ENCODE data around the gene TMEM26. TPM values are rescaled to one million over a fixed set of nuclear protein-coding genes. Genes with fewer than 3 reads are reported as not detected.

Gene TMEM26
- total RNA-seq, 1 donor from 2014 or later = 0.18 TPM

- Histone ChIP-seq H3K4me3 (ENCODE audit: insufficient read depth, low read depth, low read length) (no peak overlapping the region), H3K9me3 (ENCODE audit: insufficient read depth, low read depth, low read length) (no peaks in the 10 kb centered on the region), H3K4me1 (ENCODE audit: insufficient read depth, low read length) (no peaks in the 10 kb centered on the region), H3K36me3 (ENCODE audit: insufficient read depth, low read length) (no peaks in the 10 kb centered on the region), H3K79me2 (ENCODE audit: insufficient read depth, low read length) (no peaks in the 10 kb centered on the region), H4K20me1 (ENCODE audit: insufficient read depth, low read length) (no peaks in the 10 kb centered on the region), H2AFZ (ENCODE audit: low read depth, low read length) (no peak overlapping the region), H3K27me3 (ENCODE audit: insufficient read depth, low read length) (no peaks in the 10 kb centered on the region), H3K27ac (ENCODE audit: low read depth, low read length) (no peak overlapping the region), H3K4me2 (ENCODE audit: low read length) (no peak overlapping the region), H3K9ac (ENCODE audit: low read length) (no peak overlapping the region)
- FAIRE-seq (no peak), DNase-seq (ENCODE audit: low read depth) (no peak)
- no peak overlapping the region for H3K4me3 Mint-ChIP-seq (ENCODE audit: unreplicated experiment)
- no peaks in the 10 kb centered on the region for H3K36me3 Mint-ChIP-seq (ENCODE audit: low read depth, unreplicated experiment)
- no peaks in the 10 kb centered on the region for H3K9me3 Mint-ChIP-seq (ENCODE audit: unreplicated experiment)
- H3K4me1 Mint-ChIP-seq (ENCODE audit: low read depth, unreplicated experiment) = no peaks in the 10 kb centered on the region
- no peak for TF ChIP-seq CTCF (IDR thresholded peaks at IDR 0.05; ENCODE audit: insufficient read depth, low read depth, low read length)
- TF ChIP-seq EZH2 (IDR thresholded peaks at IDR 0.05; ENCODE audit: insufficient read depth, low read length) = no peak
- H3K27me3 Mint-ChIP-seq (ENCODE audit: low read depth, unreplicated experiment) = no peaks in the 10 kb centered on the region
- H3K27ac Mint-ChIP-seq (ENCODE audit: unreplicated experiment) = no peak overlapping the region
Measured at GRCh38 chr10:61364619-61365018, 88.6 kb downstream of the TMEM26 start.

GRCh38 chr10:61363006-61363405, 90.2 kb downstream of the TMEM26 start:
- no peaks in the 10 kb centered on the region for H3K9me3 ChIP-seq (ENCODE audit: insufficient read depth, low read depth, low read length)
- no peak overlapping the region for H3K4me3 ChIP-seq (ENCODE audit: insufficient read depth, low read depth, low read length)
- no peak overlapping the region for H3K4me2 ChIP-seq (ENCODE audit: low read length)
- no peaks in the 10 kb centered on the region for H3K4me1 Mint-ChIP-seq (ENCODE audit: low read depth, unreplicated experiment)
- no peak overlapping the region for H3K9ac ChIP-seq (ENCODE audit: low read length)
- H3K27me3 Mint-ChIP-seq (ENCODE audit: low read depth, unreplicated experiment) = no peaks in the 10 kb centered on the region
- TF ChIP-seq CTCF (IDR thresholded peaks at IDR 0.05; ENCODE audit: insufficient read depth, low read depth, low read length) (no peak), EZH2 (IDR thresholded peaks at IDR 0.05; ENCODE audit: insufficient read depth, low read length) (no peak)
- H3K27ac ChIP-seq (ENCODE audit: low read depth, low read length) = no peak overlapping the region
- no peaks in the 10 kb centered on the region for H3K4me1 ChIP-seq (ENCODE audit: insufficient read depth, low read length)
- H3K4me3 Mint-ChIP-seq (ENCODE audit: unreplicated experiment) = no peak overlapping the region
- FAIRE-seq (no peak), DNase-seq (ENCODE audit: low read depth) (no peak)
- no peak overlapping the region for H3K27ac Mint-ChIP-seq (ENCODE audit: unreplicated experiment)
- H3K36me3 ChIP-seq (ENCODE audit: insufficient read depth, low read length) = no peaks in the 10 kb centered on the region
- H3K79me2 ChIP-seq (ENCODE audit: insufficient read depth, low read length) = no peaks in the 10 kb centered on the region
- no peaks in the 10 kb centered on the region for H3K36me3 Mint-ChIP-seq (ENCODE audit: low read depth, unreplicated experiment)
- H3K9me3 Mint-ChIP-seq (ENCODE audit: unreplicated experiment) = peaks cover 2% of the 10 kb centered on the region
- H2AFZ ChIP-seq (ENCODE audit: low read depth, low read length) = no peak overlapping the region
- H3K27me3 ChIP-seq (ENCODE audit: insufficient read depth, low read length) = no peaks in the 10 kb centered on the region
- H4K20me1 ChIP-seq (ENCODE audit: insufficient read depth, low read length) = no peaks in the 10 kb centered on the region

GRCh38 chr10:61359452-61359851, 93.7 kb downstream of the TMEM26 start:
- H3K9me3 ChIP-seq (ENCODE audit: insufficient read depth, low read depth, low read length) = no peaks in the 10 kb centered on the region
- no peaks in the 10 kb centered on the region for H3K27me3 Mint-ChIP-seq (ENCODE audit: low read depth, unreplicated experiment)
- FAIRE-seq = no peak
- no peaks in the 10 kb centered on the region for H3K27me3 ChIP-seq (ENCODE audit: insufficient read depth, low read length)
- H3K36me3 Mint-ChIP-seq (ENCODE audit: low read depth, unreplicated experiment) = no peaks in the 10 kb centered on the region
- no peak overlapping the region for H3K27ac ChIP-seq (ENCODE audit: low read depth, low read length)
- TF ChIP-seq CTCF (IDR thresholded peaks at IDR 0.05; ENCODE audit: insufficient read depth, low read depth, low read length) (no peak), EZH2 (IDR thresholded peaks at IDR 0.05; ENCODE audit: insufficient read depth, low read length) (no peak)
- H3K4me1 ChIP-seq (ENCODE audit: insufficient read depth, low read length) = no peaks in the 10 kb centered on the region
- peaks cover 2% of the 10 kb centered on the region for H3K9me3 Mint-ChIP-seq (ENCODE audit: unreplicated experiment)
- H4K20me1 ChIP-seq (ENCODE audit: insufficient read depth, low read length) = no peaks in the 10 kb centered on the region
- H3K4me3 ChIP-seq (ENCODE audit: insufficient read depth, low read depth, low read length) = no peak overlapping the region
- H3K4me3 Mint-ChIP-seq (ENCODE audit: unreplicated experiment) = no peak overlapping the region
- no peak overlapping the region for H3K27ac Mint-ChIP-seq (ENCODE audit: unreplicated experiment)
- DNase-seq (ENCODE audit: low read depth) = no peak
- H3K36me3 ChIP-seq (ENCODE audit: insufficient read depth, low read length) = no peaks in the 10 kb centered on the region
- no peaks in the 10 kb centered on the region for H3K4me1 Mint-ChIP-seq (ENCODE audit: low read depth, unreplicated experiment)
- no peaks in the 10 kb centered on the region for H3K79me2 ChIP-seq (ENCODE audit: insufficient read depth, low read length)
- no peak overlapping the region for H2AFZ ChIP-seq (ENCODE audit: low read depth, low read length)
- H3K4me2 ChIP-seq (ENCODE audit: low read length) = no peak overlapping the region
- no peak overlapping the region for H3K9ac ChIP-seq (ENCODE audit: low read length)
